NCI-H1694 treated with DMSO at 0.1 percent for 48 hours (cell line): ENCODE data around the gene LMOD3.

ENCODE experiments used
- DNase-seq: peaks from one replicate; lab custom pipeline; 2025; lab: John Stamatoyannopoulos, UW

LMOD3 gene

DNA sequence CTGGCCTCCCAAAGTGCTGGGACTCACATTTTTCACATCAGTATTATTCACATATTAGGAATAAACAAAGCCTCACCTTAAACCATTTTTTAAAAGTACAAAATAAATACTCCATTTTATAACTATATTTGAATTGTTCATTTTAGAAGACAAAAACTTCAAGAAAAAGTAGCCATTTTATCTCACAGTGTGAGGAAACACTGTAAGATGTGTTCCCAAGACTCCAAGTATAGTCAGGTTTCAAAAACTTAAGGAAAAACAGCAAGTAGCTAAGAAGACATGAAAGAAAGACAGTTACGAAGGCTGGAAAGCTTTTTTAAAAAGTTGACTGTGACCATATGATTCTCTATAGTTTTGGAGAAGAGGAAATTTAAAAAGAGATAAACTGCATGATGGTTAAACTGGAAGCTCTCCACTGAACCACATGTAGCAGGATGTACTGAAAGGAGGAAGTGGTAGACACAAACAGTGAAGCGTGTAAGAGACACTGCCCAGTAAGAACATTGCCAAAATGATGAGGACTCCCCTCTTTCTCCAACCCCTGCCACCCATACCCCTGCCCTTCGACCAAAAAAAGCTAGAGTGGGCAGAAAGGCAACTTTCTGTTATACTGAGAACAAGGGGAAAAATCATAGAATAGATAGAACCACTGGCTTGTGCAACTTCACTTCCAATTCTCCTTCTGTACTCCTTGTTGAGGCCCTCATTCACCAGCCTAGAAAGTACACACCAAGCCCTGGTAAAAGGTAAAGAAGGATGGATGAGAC, 64.0 kb downstream of the LMOD3 start:
- no peak for DNase-seq
